Measurements from ENCODE around the gene RGS7. TPM values are rescaled to one million over a fixed set of nuclear protein-coding genes. Genes with fewer than 3 reads are reported as not detected.
A peak's percentile ranks its signal among the peaks of the same experiment; 100 is the strongest.

Gene RGS7
- total RNA-seq, 1 donor from 2014 or later, result 1.9 TPM

DNA sequence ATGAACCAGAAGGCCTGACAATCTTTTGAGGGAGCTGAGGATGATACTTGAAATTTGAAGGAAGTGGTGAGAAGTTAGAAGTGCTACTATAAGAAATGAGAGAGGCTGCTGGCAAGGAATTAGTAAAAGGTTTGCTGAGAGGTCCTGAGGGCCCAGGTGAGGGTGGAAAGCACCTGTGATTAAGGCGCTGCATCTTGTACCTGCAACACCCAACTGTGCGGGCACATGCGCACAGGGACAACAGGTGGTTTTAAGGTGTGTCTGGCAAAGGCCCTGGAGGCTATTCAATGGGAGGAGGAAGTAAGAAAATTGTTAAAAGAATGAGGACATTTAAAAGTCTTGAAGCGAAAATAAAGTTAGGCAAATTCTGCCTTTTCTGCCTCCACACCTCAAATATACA is 349.3 kb downstream of the RGS7 start:
- H3K27ac Mint-ChIP-seq, result no peak overlapping the region

DNA sequence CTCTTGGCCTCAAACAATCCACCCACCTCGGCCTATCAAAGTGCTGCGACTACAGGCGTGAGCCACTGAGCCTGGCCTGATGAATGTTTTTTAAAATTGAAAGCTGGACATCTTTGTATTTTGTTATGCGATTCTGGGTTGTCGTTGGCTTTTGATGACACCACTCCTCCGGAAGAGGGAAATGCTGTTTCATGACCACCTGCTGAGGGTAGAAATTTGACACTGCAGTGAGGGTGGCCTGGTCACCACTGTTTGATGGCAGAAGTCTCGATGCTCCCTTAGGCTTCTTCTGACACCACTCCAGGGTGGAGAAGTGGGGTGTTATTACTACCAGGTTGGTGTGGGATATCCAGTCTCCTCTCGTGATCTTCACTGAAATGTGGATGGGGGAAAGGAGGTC is 357.2 kb downstream of the RGS7 start:
- Mint-ChIP-seq H3K36me3 (no peaks in the 10 kb centered on the region), H3K4me1 (peaks cover 4% of the 10 kb centered on the region), H3K27me3 (ENCODE audit: low read depth) (peaks cover 2% of the 10 kb centered on the region), H3K27ac (no peak overlapping the region), H3K4me3 (no peak overlapping the region), H3K9me3 (no peaks in the 10 kb centered on the region)
- DNase-seq (ENCODE audit: low spot score in 2 of 2, unreplicated experiment in 2 of 2), result no peak
- TF ChIP-seq, protein P1, sequence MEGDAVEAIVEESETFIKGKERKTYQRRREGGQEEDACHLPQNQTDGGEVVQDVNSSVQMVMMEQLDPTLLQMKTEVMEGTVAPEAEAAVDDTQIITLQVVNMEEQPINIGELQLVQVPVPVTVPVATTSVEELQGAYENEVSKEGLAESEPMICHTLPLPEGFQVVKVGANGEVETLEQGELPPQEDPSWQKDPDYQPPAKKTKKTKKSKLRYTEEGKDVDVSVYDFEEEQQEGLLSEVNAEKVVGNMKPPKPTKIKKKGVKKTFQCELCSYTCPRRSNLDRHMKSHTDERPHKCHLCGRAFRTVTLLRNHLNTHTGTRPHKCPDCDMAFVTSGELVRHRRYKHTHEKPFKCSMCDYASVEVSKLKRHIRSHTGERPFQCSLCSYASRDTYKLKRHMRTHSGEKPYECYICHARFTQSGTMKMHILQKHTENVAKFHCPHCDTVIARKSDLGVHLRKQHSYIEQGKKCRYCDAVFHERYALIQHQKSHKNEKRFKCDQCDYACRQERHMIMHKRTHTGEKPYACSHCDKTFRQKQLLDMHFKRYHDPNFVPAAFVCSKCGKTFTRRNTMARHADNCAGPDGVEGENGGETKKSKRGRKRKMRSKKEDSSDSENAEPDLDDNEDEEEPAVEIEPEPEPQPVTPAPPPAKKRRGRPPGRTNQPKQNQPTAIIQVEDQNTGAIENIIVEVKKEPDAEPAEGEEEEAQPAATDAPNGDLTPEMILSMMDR (IDR thresholded peaks at IDR 0.05; ENCODE audit: unreplicated experiment), result no peak

More for the DNA sequence above, 349.3 kb downstream of the RGS7 start:
- H3K27me3 Mint-ChIP-seq (ENCODE audit: low read depth), result no peaks in the 10 kb centered on the region
- DNase-seq (ENCODE audit: low spot score in 2 of 2, unreplicated experiment in 2 of 2), result no peak
- H3K36me3 Mint-ChIP-seq, result no peaks in the 10 kb centered on the region
- no peak overlapping the region for H3K4me3 Mint-ChIP-seq
- TF ChIP-seq, protein P1 (IDR thresholded peaks at IDR 0.05; ENCODE audit: unreplicated experiment), result no peak
- no peaks in the 10 kb centered on the region for H3K9me3 Mint-ChIP-seq
- peaks cover 10% of the 10 kb centered on the region for H3K4me1 Mint-ChIP-seq

DNA sequence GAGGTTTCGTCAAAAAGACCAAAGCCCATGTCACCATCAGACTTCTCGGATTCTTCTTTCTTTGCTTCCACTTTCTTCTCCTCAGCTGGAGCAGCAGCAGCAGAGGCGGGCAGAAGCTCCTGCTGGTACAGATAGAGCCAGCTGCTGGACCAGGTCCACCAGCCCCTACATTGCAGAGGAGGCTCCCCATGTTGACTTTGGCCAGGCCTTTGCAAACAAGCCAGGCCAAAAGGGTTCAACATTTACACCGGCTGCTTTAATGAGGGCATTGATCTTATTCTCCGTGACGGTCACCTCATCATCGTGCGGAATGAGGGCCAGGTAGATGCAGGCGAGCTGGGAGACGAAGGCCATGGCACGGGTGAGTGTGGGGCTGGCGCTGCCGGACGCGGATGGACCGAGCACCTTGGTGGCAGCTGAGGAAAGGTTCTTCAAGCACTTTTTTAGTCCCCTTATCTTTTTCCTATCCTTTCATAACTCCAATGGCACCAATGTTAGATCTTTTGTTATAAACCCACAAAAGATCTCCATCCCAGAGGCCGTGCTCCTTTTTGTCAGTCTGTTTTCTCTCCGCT is 358.5 kb downstream of the RGS7 start:
- no peak for DNase-seq (ENCODE audit: low spot score in 2 of 2, unreplicated experiment in 2 of 2)
- H3K4me1 Mint-ChIP-seq, result peaks cover 4% of the 10 kb centered on the region
- no peak overlapping the region for H3K4me3 Mint-ChIP-seq
- peaks cover 2% of the 10 kb centered on the region for H3K27me3 Mint-ChIP-seq (ENCODE audit: low read depth)
- H3K36me3 Mint-ChIP-seq, result no peaks in the 10 kb centered on the region
- peak overlapping the region; percentile 8 for H3K27ac Mint-ChIP-seq
- H3K9me3 Mint-ChIP-seq, result peaks cover 4% of the 10 kb centered on the region
- TF ChIP-seq, protein P1 (IDR thresholded peaks at IDR 0.05; ENCODE audit: unreplicated experiment), result no peak

DNA sequence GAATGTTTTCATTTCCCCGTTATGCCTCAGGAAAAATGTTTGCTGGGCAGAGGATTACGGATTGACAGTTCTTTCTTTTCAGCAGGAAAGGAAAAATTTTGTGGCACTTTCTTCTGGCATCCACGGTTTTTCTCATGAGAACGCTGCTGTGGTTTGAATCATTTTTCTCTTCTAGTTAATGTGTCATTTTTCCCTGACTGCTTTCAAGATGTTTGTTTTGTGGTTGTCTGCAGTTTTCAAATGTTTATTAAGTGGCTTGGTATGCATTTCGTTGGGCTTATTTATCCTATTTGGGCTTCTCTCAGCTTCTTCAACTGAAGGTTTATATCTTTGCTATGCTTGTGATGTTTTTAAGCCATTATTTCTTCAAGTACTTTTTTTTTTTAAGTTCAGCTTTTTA is 359.0 kb downstream of the RGS7 start:
- Mint-ChIP-seq H3K4me3 (no peak overlapping the region), H3K27me3 (ENCODE audit: low read depth) (peaks cover 2% of the 10 kb centered on the region), H3K4me1 (peaks cover 4% of the 10 kb centered on the region), H3K27ac (peak overlapping the region; percentile 8), H3K9me3 (peaks cover 8% of the 10 kb centered on the region), H3K36me3 (no peaks in the 10 kb centered on the region)
- TF ChIP-seq, protein P1 (IDR thresholded peaks at IDR 0.05; ENCODE audit: unreplicated experiment), result no peak
- DNase-seq (ENCODE audit: low spot score in 2 of 2, unreplicated experiment in 2 of 2), result no peak

DNA sequence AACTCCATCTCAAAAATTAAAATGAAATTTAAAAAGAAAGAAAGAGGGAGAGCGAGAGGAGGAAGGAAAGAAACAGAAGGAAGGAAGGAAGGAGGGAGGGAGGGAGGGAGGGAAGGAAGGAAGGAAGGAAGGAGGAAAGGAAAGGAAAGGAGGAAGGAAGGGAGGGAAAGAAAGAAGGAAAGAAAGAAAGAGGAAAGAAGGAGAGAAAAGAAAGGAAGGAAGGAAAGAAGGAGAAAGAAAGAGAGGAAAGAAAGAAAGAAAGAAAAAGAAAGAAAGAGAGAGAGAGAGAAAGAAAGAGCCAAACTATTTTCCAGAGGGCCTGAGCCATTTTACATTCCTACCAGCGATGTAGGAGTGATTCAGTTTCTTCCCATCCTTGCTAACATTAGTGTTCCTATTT is 364.0 kb downstream of the RGS7 start:
- TF ChIP-seq, protein P1 (IDR thresholded peaks at IDR 0.05; ENCODE audit: unreplicated experiment), result no peak
- Mint-ChIP-seq H3K36me3 (no peaks in the 10 kb centered on the region), H3K27ac (no peak overlapping the region), H3K4me3 (no peak overlapping the region), H3K9me3 (peaks cover 8% of the 10 kb centered on the region), H3K4me1 (peaks cover under 1% of the 10 kb centered on the region), H3K27me3 (ENCODE audit: low read depth) (peaks cover 2% of the 10 kb centered on the region)
- DNase-seq (ENCODE audit: low spot score in 2 of 2, unreplicated experiment in 2 of 2), result no peak

DNA sequence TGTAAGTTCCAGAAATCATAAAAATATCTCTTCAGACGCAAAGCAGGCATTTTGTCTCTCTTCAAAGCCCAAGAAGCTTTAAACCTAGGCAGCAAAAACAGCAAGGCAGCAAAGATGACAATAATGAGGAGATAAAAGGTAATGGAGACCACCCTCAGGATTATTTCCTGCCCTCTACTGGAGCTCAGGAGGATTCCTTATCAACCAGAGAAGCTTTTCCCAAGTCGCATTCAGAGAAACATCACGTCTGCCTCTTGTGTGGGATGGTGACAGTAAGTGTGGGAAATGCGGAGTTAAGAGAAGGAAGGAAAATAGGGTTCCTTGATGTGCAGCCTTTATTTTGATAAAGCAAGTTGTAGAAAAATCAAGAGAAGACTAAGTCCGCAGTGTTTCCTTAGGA is 365.8 kb downstream of the RGS7 start:
- no peaks in the 10 kb centered on the region for H3K4me1 Mint-ChIP-seq
- no peak for DNase-seq (ENCODE audit: low spot score in 2 of 2, unreplicated experiment in 2 of 2)
- TF ChIP-seq, protein P1 (IDR thresholded peaks at IDR 0.05; ENCODE audit: unreplicated experiment), result no peak
- H3K4me3 Mint-ChIP-seq, result no peak overlapping the region
- H3K27me3 Mint-ChIP-seq (ENCODE audit: low read depth), result peaks cover 2% of the 10 kb centered on the region
- no peaks in the 10 kb centered on the region for H3K36me3 Mint-ChIP-seq
- H3K9me3 Mint-ChIP-seq, result peaks cover 8% of the 10 kb centered on the region
- no peak overlapping the region for H3K27ac Mint-ChIP-seq

Data from mesothelial cell of epicardium (in vitro differentiated cells).